Activated T-helper 1 cell treated with anti-CD3 and anti-CD28 coated beads, Interleukin-12 subunit alpha, Interleukin-12 subunit beta, Interleukin-2, Interleukin-4 antibody, amounts not matched to agents 30 ng/mL and 10 ng/mL and 1 ng/mL, durations not matched to agents 14 hours and 24 hours and 36 hours (primary cell): ENCODE results near the gene ALAS1. TPM values are rescaled to one million over a fixed set of nuclear protein-coding genes. Genes with fewer than 3 reads are reported as not detected.

Experiments
- DNase-seq: peaks from one replicate; pipeline ENCODE4 v3.0.0; 2021; ENCODE audit warnings: low spot score
- H3K27ac Mint-ChIP-seq: one replicate; pipeline ENCODE4 v1.8.0; 2021; ENCODE audit warnings: mild to moderate bottlenecking, mixed read lengths
- H3K27me3 Mint-ChIP-seq: one replicate; pipeline ENCODE4 v1.8.0; 2022; ENCODE audit warnings: mild to moderate bottlenecking, moderate library complexity, mixed read lengths; ENCODE audit not compliant: insufficient read depth
- H3K36me3 Mint-ChIP-seq: one replicate; pipeline ENCODE4 v1.8.0; 2021; ENCODE audit warnings: low read depth, mixed read lengths
- H3K4me1 Mint-ChIP-seq: one replicate; pipeline ENCODE4 v1.8.0; 2021; ENCODE audit warnings: low read depth, mixed read lengths
- H3K4me3 Mint-ChIP-seq: one replicate; pipeline ENCODE4 v1.8.0; 2021; ENCODE audit warnings: mild to moderate bottlenecking, moderate library complexity, mixed read lengths
- H3K9me3 Mint-ChIP-seq: one replicate; pipeline ENCODE4 v1.8.0; 2021; ENCODE audit warnings: mixed read lengths
- intact Hi-C: fragments of 100-400 bp; cut with micrococcal nuclease; formaldehyde crosslinking; loops from one replicate; pipeline ENCODE4 v1.15.1; 2024
- total RNA-seq: library from RNA; stranded (reverse); gene quantifications from 2 replicates; pipeline ENCODE4 v1.2.3, GENCODE V29; 2022

Gene ALAS1
- total RNA-seq, 1 donor from 2014 or later, result 110 TPM

DNA sequence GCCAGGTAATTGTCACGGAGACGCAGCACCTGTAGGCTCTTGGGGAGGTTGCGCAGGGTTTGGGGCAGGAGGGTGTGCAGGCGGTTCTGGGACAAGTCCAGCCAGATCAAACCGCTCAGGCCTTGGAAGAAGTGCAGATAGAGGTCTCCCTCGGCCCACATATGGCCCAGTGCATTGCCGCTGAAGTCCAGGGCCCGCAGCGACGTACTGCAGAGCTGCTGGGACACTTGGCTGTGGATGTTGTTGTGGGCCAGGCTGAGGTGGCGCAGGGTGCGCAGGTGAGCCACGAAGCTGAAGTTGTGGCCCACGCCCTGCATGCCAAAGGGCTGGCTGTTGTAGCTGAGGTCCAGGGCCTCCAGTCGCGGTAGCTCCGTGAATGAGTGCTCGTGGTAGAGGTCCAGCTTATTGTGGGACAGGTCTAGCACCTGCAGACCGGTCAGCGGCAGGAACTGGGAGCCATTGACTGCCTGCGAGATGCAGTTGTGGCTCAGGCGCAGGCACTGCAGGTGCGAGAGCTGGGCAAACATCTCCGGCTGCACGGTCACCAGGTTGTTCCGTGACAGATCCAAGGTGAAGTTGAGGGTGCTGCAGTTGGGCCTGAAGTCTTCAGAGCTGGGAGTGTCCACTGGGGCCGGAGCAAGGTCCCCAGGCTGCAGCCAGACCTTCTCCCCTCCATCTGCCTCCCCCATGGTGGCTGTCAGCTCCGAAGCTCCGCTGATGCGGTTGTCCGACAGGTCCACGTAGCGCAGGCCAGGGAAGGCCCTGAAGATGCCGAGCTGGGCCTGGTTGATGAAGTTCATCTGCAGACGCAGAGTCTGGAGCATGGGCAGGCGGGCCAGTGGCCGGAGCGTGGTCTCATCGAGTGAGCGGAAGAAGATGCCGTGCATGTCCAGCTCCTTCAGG is 24.6 kb downstream of the ALAS1 start:
- DNase-seq, result no peak

DNA sequence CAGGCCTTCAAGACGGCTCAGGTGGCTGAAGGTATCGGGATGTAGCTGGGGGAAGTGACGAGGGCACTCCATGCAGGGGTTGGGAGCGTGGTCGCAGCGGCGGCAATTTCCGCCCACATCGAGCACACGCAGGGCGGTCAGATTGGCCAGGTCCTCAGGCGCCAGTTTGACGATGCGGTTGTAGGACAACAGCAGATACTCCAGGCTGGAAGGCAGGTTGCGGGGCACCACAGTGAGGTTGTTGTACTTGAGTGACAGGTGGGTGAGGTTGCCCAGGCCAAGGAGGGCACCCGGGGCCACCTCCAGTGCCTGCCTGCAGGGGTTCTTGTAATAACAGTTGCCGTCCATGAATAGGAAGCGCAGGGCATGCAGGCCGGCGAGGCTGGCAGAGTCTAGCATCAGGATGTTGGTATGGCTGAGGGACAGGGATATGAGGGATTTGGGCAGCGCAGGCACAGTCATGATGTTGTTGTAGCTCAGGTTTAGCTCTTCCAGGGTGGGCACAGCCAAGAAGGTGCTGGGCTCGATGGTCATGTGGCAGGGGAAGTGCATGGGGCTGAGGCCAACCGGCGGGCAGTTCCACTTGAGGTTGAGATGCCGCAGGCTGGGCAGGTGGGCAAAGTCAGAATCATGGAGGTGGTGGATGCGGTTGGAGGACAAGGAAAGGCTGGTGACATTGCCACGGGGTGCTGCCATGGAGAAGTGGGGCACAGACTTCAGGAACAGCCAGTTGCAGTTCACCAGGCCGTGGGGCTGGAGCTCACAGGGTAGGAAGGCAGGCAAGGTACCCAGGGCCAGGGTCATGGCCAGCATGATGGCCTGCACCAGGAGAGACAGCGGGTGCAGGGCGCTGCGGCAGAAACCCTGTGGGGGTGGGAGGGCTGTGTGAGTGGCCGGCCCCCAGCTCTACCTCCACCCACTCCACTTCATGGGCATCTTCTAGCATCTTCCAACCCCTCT is 25.8 kb downstream of the ALAS1 start:
- no peak for DNase-seq
- Mint-ChIP-seq H3K4me1 (peaks cover 76% of the 10 kb centered on the region), H3K9me3 (no peaks in the 10 kb centered on the region), H3K27me3 (no peaks in the 10 kb centered on the region), H3K36me3 (peaks cover 4% of the 10 kb centered on the region), H3K4me3 (peak overlapping the region; percentile 28), H3K27ac (peak overlapping the region; percentile 70)
- intact Hi-C loops, result loop anchor here (5.0 kb wide), 2 partner anchors 221 to 224 kb away; partner anchors contain the start of gene SEMA3G

More for the DNA sequence above, 24.6 kb downstream of the ALAS1 start:
- Mint-ChIP-seq H3K27me3 (no peaks in the 10 kb centered on the region), H3K4me3 (peak overlapping the region; percentile 76), H3K36me3 (peaks cover under 1% of the 10 kb centered on the region), H3K9me3 (no peaks in the 10 kb centered on the region), H3K4me1 (peaks cover 88% of the 10 kb centered on the region), H3K27ac (peak overlapping the region; percentile 75)
- intact Hi-C loops, result loop anchor here (5.0 kb wide), 2 partner anchors 220 to 225 kb away; partner anchors contain the start of gene SEMA3G

DNA sequence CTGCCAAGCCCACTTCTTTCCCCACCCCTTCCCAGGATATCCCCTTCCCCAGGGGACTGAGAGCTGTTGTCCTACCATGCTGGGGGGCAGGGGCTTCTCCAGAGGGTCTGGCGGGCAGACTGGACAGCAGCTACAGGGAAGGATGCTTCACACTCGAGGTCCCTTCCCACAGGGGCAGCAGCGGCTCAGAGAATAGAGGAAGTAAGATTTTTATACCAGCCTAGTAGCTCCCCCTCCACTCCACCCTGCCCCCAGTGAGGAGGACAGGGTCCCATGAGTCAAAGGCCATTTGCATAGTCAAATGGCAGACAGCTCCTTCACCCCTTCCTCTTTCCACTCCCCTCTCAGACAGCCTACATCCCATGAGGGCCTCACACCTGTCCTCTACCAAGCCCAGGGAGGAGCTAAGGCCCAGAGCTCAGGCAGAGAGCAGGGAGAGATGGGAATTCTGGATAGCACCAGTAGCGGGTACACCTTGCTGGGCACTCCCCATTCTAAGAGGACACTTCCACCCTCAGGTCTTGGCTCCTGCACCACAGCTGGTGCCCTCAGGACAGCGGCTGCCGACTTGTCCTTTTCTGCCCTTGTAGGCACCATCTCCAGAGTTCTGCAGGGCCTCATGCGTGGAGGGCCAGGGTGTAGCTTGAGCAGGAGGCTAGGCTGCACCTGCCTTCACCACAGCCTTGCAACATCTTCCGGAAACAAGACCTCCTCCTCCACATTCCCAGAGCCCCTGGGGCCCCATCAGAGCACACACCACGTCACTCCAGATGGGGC is 27.7 kb downstream of the ALAS1 start, which contains the start of gene TLR9:
Gene TLR9, minus strand, starts transcription at position 194 of the 777 bp plus-strand sequence. Its CDS starts 116 bp downstream, at position 78.
- H3K27me3 Mint-ChIP-seq, result no peaks in the 10 kb centered on the region
- peaks cover 11% of the 10 kb centered on the region for H3K36me3 Mint-ChIP-seq
- DNase-seq, result no peak
- peak within 1 kb of the TSS; percentile 85 for H3K27ac Mint-ChIP-seq
- H3K9me3 Mint-ChIP-seq, result no peaks in the 10 kb centered on the region
- peaks cover 59% of the 10 kb centered on the region for H3K4me1 Mint-ChIP-seq
- H3K4me3 Mint-ChIP-seq, result peak within 1 kb of the TSS; percentile 3
- intact Hi-C loops, result no loop called here

DNA sequence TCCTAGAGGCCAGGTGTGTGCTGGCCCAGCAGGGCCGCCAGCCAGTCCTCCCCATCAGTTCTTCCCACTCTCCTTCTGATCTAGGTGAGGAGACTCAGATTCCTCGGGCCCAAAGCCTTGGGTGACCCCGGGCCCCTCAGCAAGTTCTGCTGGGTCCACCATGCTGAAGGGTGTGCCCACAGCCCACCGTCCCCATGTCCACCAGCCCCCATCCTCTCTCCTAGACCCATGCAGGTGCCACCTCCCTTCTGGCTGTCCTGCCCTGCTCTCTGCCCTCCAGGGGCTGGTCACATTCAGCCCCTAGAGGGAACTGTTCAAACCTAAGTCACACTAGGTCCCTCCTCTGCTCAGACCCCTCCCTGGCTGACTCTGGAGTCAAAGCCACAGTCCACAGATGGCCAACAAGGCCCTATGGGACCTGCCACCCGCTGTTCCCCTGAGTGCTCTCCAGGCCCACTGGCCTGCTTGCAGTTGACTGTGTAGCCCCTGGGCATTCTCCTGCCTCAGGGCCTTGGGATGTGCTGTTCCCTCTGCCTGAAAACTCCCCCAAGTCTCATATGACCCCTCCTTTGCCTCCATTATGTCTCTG is 28.4 kb downstream of the ALAS1 start:
- Mint-ChIP-seq H3K27ac (peak overlapping the region; percentile 85), H3K9me3 (no peaks in the 10 kb centered on the region), H3K36me3 (peaks cover 12% of the 10 kb centered on the region), H3K27me3 (no peaks in the 10 kb centered on the region), H3K4me3 (peak overlapping the region; percentile 3), H3K4me1 (peaks cover 55% of the 10 kb centered on the region)
- intact Hi-C loops, result no loop called here
- DNase-seq, result no peak

DNA sequence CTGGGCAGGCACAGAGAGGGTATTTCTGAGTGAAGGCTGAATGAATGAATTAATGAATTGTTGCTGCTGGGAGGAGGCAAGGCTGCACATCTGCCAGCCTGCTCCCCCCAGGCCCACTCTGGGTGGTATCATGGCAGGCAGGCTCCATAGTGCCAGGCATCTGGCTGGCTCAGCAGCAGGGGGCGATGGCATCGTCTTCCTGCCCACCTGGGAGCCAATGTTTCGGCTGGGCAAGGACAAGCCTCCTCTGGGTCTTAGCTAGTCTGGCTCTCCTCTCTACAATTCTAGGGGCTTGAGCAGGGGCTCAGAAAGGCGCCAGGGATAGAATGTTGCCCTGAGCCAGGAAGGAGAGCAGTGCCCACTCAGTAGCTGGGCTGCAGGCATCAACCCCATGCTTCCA is 29.2 kb downstream of the ALAS1 start:
- H3K4me1 Mint-ChIP-seq, result peaks cover 55% of the 10 kb centered on the region
- no peaks in the 10 kb centered on the region for H3K9me3 Mint-ChIP-seq
- no peaks in the 10 kb centered on the region for H3K27me3 Mint-ChIP-seq
- no peak overlapping the region for H3K4me3 Mint-ChIP-seq
- peaks cover 16% of the 10 kb centered on the region for H3K36me3 Mint-ChIP-seq
- H3K27ac Mint-ChIP-seq, result peak overlapping the region; percentile 85
- DNase-seq, result no peak
- intact Hi-C loops, result no loop called here

DNA sequence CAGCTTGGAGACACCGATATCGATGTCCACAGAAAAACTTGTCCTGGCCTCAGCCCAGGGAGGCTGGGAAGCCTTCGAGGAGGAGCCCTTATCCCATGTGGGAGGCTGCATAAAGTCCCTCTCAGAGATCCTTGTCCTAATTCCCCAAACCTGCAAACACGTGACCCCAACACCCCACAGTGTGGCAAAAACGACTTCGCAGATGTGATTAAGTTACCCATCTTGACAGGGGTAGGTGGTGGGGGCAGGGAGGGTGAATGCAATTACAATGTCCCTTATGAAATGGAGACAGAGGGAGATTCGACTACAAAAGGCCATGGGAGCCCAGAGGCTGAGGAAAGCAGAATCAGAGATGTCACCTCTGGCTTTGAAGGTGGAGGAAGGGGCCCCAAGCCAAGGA is 29.8 kb downstream of the ALAS1 start:
- no peak overlapping the region for H3K4me3 Mint-ChIP-seq
- no peaks in the 10 kb centered on the region for H3K27me3 Mint-ChIP-seq
- H3K9me3 Mint-ChIP-seq, result no peaks in the 10 kb centered on the region
- H3K4me1 Mint-ChIP-seq, result peaks cover 53% of the 10 kb centered on the region
- H3K36me3 Mint-ChIP-seq, result peaks cover 16% of the 10 kb centered on the region
- no peak for DNase-seq
- H3K27ac Mint-ChIP-seq, result peak overlapping the region; percentile 29
- intact Hi-C loops, result no loop called here

DNA sequence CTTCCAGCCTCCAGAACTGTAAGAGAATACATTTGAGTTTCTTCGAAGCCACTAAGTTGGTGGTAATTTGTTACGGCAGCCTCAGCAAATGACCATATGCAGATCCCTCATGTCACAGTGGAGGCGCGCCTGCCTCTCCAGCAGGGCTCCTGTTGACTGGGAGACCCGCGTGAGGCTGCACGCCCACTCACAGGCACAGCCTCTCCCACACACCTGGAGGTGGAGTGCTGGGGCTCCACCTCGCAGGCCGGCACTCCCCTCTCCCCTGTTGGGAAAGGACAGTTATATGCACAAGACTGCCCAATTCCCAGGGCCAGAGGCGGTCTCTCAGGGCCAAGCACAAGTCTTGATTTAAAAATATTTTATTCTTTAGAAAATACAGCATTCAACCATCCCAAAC is 30.3 kb downstream of the ALAS1 start:
- H3K36me3 Mint-ChIP-seq, result peaks cover 16% of the 10 kb centered on the region
- no peaks in the 10 kb centered on the region for H3K9me3 Mint-ChIP-seq
- peak overlapping the region; percentile 55 for H3K27ac Mint-ChIP-seq
- no peak for DNase-seq
- H3K4me1 Mint-ChIP-seq, result peaks cover 48% of the 10 kb centered on the region
- intact Hi-C loops, result no loop called here
- no peak overlapping the region for H3K4me3 Mint-ChIP-seq
- no peaks in the 10 kb centered on the region for H3K27me3 Mint-ChIP-seq

DNA sequence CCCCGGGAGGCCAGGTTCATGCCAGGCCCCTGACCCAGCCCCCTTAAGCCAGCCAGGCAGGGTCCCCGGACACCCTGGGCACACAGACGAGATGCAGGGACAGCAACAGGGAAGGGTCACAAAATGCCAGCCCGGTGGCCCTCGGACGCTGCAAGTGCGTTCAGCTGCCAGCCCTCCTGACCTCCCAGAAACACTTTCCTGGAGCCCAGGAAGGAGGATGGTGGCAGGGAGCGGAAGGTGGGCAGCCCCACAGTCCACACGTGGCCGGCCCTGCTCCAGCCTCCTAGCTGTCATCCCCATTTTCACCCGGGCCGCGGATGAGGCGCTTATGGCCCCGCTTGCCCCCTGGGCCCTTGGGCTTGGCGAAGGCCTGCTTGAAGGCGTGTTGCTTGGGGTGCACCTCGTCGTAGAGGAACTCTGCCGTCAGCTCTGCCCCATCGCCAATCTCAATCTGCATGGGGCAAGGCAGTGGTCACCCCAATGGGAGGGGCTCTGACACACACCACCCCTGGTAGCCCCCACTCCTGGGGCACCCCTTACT is 30.9 kb downstream of the ALAS1 start:
- DNase-seq, result no peak
- intact Hi-C loops, result no loop called here
- Mint-ChIP-seq H3K36me3 (peaks cover 16% of the 10 kb centered on the region), H3K27ac (no peak overlapping the region), H3K27me3 (no peaks in the 10 kb centered on the region), H3K9me3 (no peaks in the 10 kb centered on the region), H3K4me3 (no peak overlapping the region), H3K4me1 (peaks cover 44% of the 10 kb centered on the region)

DNA sequence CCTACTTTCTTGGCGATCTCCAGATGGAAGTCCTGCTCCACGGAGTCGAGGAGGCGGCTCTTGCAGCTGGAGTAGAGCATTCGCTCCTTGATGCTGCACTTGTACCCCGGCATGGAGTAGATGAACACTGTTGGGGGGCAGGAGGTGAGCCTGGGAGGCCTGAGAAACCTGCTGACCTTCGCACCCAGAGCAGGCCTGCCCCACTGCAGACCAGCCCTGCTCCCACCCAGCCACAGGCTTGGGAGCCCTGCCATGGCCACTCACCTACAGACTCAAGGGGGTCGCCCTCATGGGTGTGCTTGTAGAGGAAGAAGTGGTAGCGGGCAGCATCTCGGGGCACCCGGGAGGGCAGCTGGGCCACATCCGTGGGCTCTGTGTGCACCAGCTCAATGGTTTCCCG is 31.7 kb downstream of the ALAS1 start:
- intact Hi-C loops, result no loop called here
- H3K27me3 Mint-ChIP-seq, result no peaks in the 10 kb centered on the region
- no peak overlapping the region for H3K4me3 Mint-ChIP-seq
- DNase-seq, result no peak
- H3K4me1 Mint-ChIP-seq, result peaks cover 44% of the 10 kb centered on the region
- H3K36me3 Mint-ChIP-seq, result peaks cover 16% of the 10 kb centered on the region
- no peak overlapping the region for H3K27ac Mint-ChIP-seq
- no peaks in the 10 kb centered on the region for H3K9me3 Mint-ChIP-seq

DNA sequence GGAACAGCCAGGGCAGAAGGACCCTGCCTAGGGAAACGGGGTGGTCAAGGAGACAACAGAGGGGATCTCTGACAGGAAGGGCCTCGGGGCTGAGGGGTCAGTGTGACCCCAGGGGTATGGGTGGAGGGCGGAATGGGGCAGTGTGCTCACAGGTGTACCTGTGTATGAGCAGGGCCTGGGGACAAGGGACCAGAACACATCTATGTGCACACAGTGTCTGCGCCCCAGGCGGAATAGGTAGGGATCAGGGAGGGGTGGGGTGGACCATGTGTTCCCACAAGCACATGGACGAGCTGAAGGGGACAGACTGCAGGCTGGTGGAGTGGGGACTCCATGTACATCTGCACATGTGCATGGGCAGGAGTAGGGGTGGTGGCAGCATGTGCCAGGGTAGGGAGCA is 32.5 kb downstream of the ALAS1 start:
- Mint-ChIP-seq H3K4me1 (peaks cover 42% of the 10 kb centered on the region), H3K4me3 (no peak overlapping the region), H3K27ac (peak overlapping the region; percentile 68), H3K9me3 (no peaks in the 10 kb centered on the region), H3K27me3 (no peaks in the 10 kb centered on the region), H3K36me3 (peaks cover 16% of the 10 kb centered on the region)
- no peak for DNase-seq
- intact Hi-C loops, result no loop called here

DNA sequence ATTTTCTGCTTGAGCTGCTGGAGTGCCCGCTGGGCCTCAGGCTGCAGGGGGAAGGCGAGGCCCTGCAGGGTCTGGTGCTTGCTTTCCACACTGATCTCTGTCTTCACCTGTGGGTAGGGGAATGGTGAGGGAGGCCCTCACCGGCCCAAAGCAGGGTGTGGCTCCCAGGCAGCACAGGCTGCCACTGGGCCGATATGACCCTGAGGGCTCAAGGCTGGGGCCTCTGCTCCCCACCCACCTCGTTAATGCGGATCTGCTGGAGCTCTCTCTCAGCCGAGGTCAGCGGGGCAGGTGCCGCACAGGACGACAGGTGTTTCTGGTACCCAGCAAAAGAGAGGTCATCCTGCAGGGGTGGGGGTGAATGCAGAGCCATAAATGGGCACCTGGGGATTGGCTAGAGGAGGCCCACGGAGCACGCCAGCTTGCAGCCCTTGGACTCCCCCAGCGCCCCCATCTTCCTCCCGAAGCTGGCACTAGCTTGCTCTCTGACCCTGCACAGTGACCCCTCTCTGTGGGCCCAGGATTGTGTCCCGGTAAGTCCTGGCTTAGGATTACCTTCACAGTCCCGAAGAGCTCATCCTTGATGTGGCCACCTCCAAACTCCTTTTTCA is 33.0 kb downstream of the ALAS1 start:
- Mint-ChIP-seq H3K4me3 (no peak overlapping the region), H3K4me1 (peaks cover 38% of the 10 kb centered on the region), H3K27me3 (no peaks in the 10 kb centered on the region), H3K9me3 (no peaks in the 10 kb centered on the region), H3K36me3 (peaks cover 16% of the 10 kb centered on the region), H3K27ac (no peak overlapping the region)
- intact Hi-C loops, result loop anchor here (1.0 kb wide), 1 partner anchor 108 kb away; no protein-coding TSS in a partner anchor
- no peak for DNase-seq
